ENCODE results near the gene ZBTB5. TPM values are rescaled to one million over a fixed set of nuclear protein-coding genes. Genes with fewer than 3 reads are reported as not detected.
"Not testable (repeated sequence)": the region's sequence is repeated elsewhere in the genome, so short reads cannot be mapped to it uniquely, and the experiment has no call there.

The ZBTB5 gene
- total RNA-seq, 1 donor from 2014 or later = 11.3 TPM

- Histone ChIP-seq H3K4me1 (ENCODE audit: insufficient read depth, low read length) (no peaks in the 10 kb centered on the region), H3K79me2 (ENCODE audit: insufficient read depth, low read length) (no peaks in the 10 kb centered on the region), H3K27ac (ENCODE audit: low read depth, low read length) (no peak overlapping the region), H3K36me3 (ENCODE audit: insufficient read depth, low read length) (peaks cover 3% of the 10 kb centered on the region), H2AFZ (ENCODE audit: low read depth, low read length) (no peak overlapping the region), H3K4me2 (ENCODE audit: low read length) (no peak overlapping the region), H4K20me1 (ENCODE audit: insufficient read depth, low read length) (peaks cover 4% of the 10 kb centered on the region), H3K4me3 (ENCODE audit: insufficient read depth, low read depth, low read length) (no peak overlapping the region), H3K9ac (ENCODE audit: low read length) (no peak overlapping the region), H3K27me3 (ENCODE audit: insufficient read depth, low read length) (no peaks in the 10 kb centered on the region), H3K9me3 (ENCODE audit: insufficient read depth, low read depth, low read length) (no peaks in the 10 kb centered on the region)
- H3K4me1 Mint-ChIP-seq (ENCODE audit: low read depth, unreplicated experiment) = no peaks in the 10 kb centered on the region
- FAIRE-seq (no peak), DNase-seq (ENCODE audit: low read depth) (no peak)
- TF ChIP-seq EZH2 (IDR thresholded peaks at IDR 0.05; ENCODE audit: insufficient read depth, low read length) = no peak
- TF ChIP-seq CTCF (IDR thresholded peaks at IDR 0.05; ENCODE audit: insufficient read depth, low read depth, low read length) = no peak
- H3K36me3 Mint-ChIP-seq (ENCODE audit: low read depth, unreplicated experiment) = peaks cover 17% of the 10 kb centered on the region
- H3K4me3 Mint-ChIP-seq (ENCODE audit: unreplicated experiment) = no peak overlapping the region
- H3K27ac Mint-ChIP-seq (ENCODE audit: unreplicated experiment) = no peak overlapping the region
- H3K9me3 Mint-ChIP-seq (ENCODE audit: unreplicated experiment) = no peaks in the 10 kb centered on the region
- no peaks in the 10 kb centered on the region for H3K27me3 Mint-ChIP-seq (ENCODE audit: low read depth, unreplicated experiment)
These were observed 47.2 kb upstream of the ZBTB5 start for GRCh38 chr9:37512437-37512836.

- no peaks in the 10 kb centered on the region for H3K27me3 ChIP-seq (ENCODE audit: insufficient read depth, low read length)
- no peak overlapping the region for H3K27ac Mint-ChIP-seq (ENCODE audit: unreplicated experiment)
- DNase-seq (ENCODE audit: low read depth) = no peak
- no peak overlapping the region for H3K27ac ChIP-seq (ENCODE audit: low read depth, low read length)
- no peak overlapping the region for H3K4me3 ChIP-seq (ENCODE audit: insufficient read depth, low read depth, low read length)
- no peaks in the 10 kb centered on the region for H3K4me1 ChIP-seq (ENCODE audit: insufficient read depth, low read length)
- no peak overlapping the region for H3K4me3 Mint-ChIP-seq (ENCODE audit: unreplicated experiment)
- H3K79me2 ChIP-seq (ENCODE audit: insufficient read depth, low read length) = no peaks in the 10 kb centered on the region
- no peak overlapping the region for H3K9ac ChIP-seq (ENCODE audit: low read length)
- no peaks in the 10 kb centered on the region for H3K27me3 Mint-ChIP-seq (ENCODE audit: low read depth, unreplicated experiment)
- H4K20me1 ChIP-seq (ENCODE audit: insufficient read depth, low read length) = peaks cover 12% of the 10 kb centered on the region
- no peaks in the 10 kb centered on the region for H3K9me3 ChIP-seq (ENCODE audit: insufficient read depth, low read depth, low read length)
- no peak for TF ChIP-seq EZH2 (IDR thresholded peaks at IDR 0.05; ENCODE audit: insufficient read depth, low read length)
- no peak for TF ChIP-seq CTCF (IDR thresholded peaks at IDR 0.05; ENCODE audit: insufficient read depth, low read depth, low read length)
- peaks cover 20% of the 10 kb centered on the region for H3K36me3 Mint-ChIP-seq (ENCODE audit: low read depth, unreplicated experiment)
- peaks cover 9% of the 10 kb centered on the region for H3K36me3 ChIP-seq (ENCODE audit: insufficient read depth, low read length)
- no peak for FAIRE-seq
- H2AFZ ChIP-seq (ENCODE audit: low read depth, low read length) = no peak overlapping the region
- no peak overlapping the region for H3K4me2 ChIP-seq (ENCODE audit: low read length)
- no peaks in the 10 kb centered on the region for H3K4me1 Mint-ChIP-seq (ENCODE audit: low read depth, unreplicated experiment)
- H3K9me3 Mint-ChIP-seq (ENCODE audit: unreplicated experiment) = no peaks in the 10 kb centered on the region
These were observed 46.1 kb upstream of the ZBTB5 start for GRCh38 chr9:37511016-37512010.

- H3K27ac Mint-ChIP-seq (ENCODE audit: unreplicated experiment); H2AFZ ChIP-seq (ENCODE audit: low read depth, low read length); DNase-seq (ENCODE audit: low read depth); H3K27ac ChIP-seq (ENCODE audit: low read depth, low read length); H3K4me2 ChIP-seq (ENCODE audit: low read length); H3K27me3 ChIP-seq (ENCODE audit: insufficient read depth, low read length); H3K4me3 ChIP-seq (ENCODE audit: insufficient read depth, low read depth, low read length); H3K9me3 ChIP-seq (ENCODE audit: insufficient read depth, low read depth, low read length); H3K4me3 Mint-ChIP-seq (ENCODE audit: unreplicated experiment); H3K9me3 Mint-ChIP-seq (ENCODE audit: unreplicated experiment); H3K27me3 Mint-ChIP-seq (ENCODE audit: low read depth, unreplicated experiment); H3K79me2 ChIP-seq (ENCODE audit: insufficient read depth, low read length); H3K4me1 ChIP-seq (ENCODE audit: insufficient read depth, low read length); H3K9ac ChIP-seq (ENCODE audit: low read length); H3K4me1 Mint-ChIP-seq (ENCODE audit: low read depth, unreplicated experiment); FAIRE-seq: not testable (repeated sequence)
- peaks cover 11% of the 10 kb centered on the region for H3K36me3 ChIP-seq (ENCODE audit: insufficient read depth, low read length)
- H3K36me3 Mint-ChIP-seq (ENCODE audit: low read depth, unreplicated experiment) = peaks cover 18% of the 10 kb centered on the region
- peaks cover 12% of the 10 kb centered on the region for H4K20me1 ChIP-seq (ENCODE audit: insufficient read depth, low read length)
These were observed 44.8 kb upstream of the ZBTB5 start for GRCh38 chr9:37510053-37510452.

Data from astrocyte (in vitro differentiated cells and primary cell).